SK-N-SH (cell line): ENCODE results near the gene ZNF280C.

Source experiments
- CTCF ChIP-seq: fragments of 200-600 bp; sonication (generic); IDR thresholded peaks from 2 replicates; pipeline ENCODE4 v1.6.1; 2017; ENCODE audit warnings: antibody characterized with exemption, mild to moderate bottlenecking, moderate library complexity
- ELF1 ChIP-seq: IDR thresholded peaks from 2 replicates; pipeline ENCODE4 v1.4.0; 2012
- EZH2phosphoT487 ChIP-seq: fragments of 200-600 bp; sonication (generic); IDR thresholded peaks from 2 replicates; pipeline ENCODE4 v1.6.1; 2017; ENCODE audit warnings: low read depth, mixed run types, mild to moderate bottlenecking, antibody characterized with exemption, moderate library complexity, borderline replicate concordance
- JUND ChIP-seq: IDR thresholded peaks from 2 replicates; pipeline ENCODE4 v1.4.0; 2012
- MAX ChIP-seq: IDR thresholded peaks from 2 replicates; pipeline ENCODE4 v1.4.0; 2012; ENCODE audit warnings: low read depth
- NFIC ChIP-seq: IDR thresholded peaks from 2 replicates; pipeline ENCODE4 v1.4.0; 2012; ENCODE audit warnings: borderline replicate concordance
- POLR2AphosphoS5 ChIP-seq: IDR thresholded peaks from 2 replicates; pipeline ENCODE4 v1.6.1; 2012; ENCODE audit warnings: low read depth, low read length
- TAF1 ChIP-seq: IDR thresholded peaks from 2 replicates; pipeline ENCODE4 v1.6.1; 2012; ENCODE audit warnings: low read depth, mild to moderate bottlenecking, low read length, moderate library complexity, borderline replicate concordance
- USF2 ChIP-seq: fragments of 150-350 bp; IDR thresholded peaks from 2 replicates; pipeline ENCODE4 v1.6.1; 2017; ENCODE audit warnings: antibody characterized with exemption, low read length, low read depth, borderline replicate concordance

- TF ChIP-seq EZH2phosphoT487 (no peak), CTCF (no peak), POLR2AphosphoS5 (no peak), USF2 (no peak), JUND (no peak), NFIC (no peak), MAX (no peak), ELF1 (no peak), TAF1 (no peak)
These were observed 17.0 kb upstream of the ZNF280C start for GRCh38 chrX:130285710-130286109.
